ENCODE results near the gene KCNQ1OT1.

Gene KCNQ1OT1

GRCh38 chr11:2736577-2737225 lies 36.9 kb upstream of the KCNQ1OT1 start:
- DNase-seq: no peak

GRCh38 chr11:2735053-2735589 lies 35.3 kb upstream of the KCNQ1OT1 start:
- DNase-seq: no peak

GRCh38 chr11:2734181-2735052 lies 34.6 kb upstream of the KCNQ1OT1 start:
- no peak for DNase-seq

- DNase-seq: no peak
These were observed 33.3 kb upstream of the KCNQ1OT1 start for GRCh38 chr11:2732940-2733628.

- no peak for DNase-seq
These were observed 32.6 kb upstream of the KCNQ1OT1 start for GRCh38 chr11:2732261-2732939.

GRCh38 chr11:2731130-2732125 lies 31.6 kb upstream of the KCNQ1OT1 start:
- DNase-seq: no peak

GRCh38 chr11:2730272-2731129 lies 30.7 kb upstream of the KCNQ1OT1 start:
- DNase-seq: no peak

GRCh38 chr11:2729841-2730240 lies 30.0 kb upstream of the KCNQ1OT1 start:
- DNase-seq: no peak

GRCh38 chr11:2728663-2729332 lies 29.0 kb upstream of the KCNQ1OT1 start:
- DNase-seq: no peak

- DNase-seq: no peak
These were observed 28.4 kb upstream of the KCNQ1OT1 start for GRCh38 chr11:2728128-2728662.

- DNase-seq: no peak
These were observed 27.2 kb upstream of the KCNQ1OT1 start for GRCh38 chr11:2726964-2727363.

- no peak for DNase-seq
These were observed 25.8 kb upstream of the KCNQ1OT1 start for GRCh38 chr11:2725368-2726300.

- DNase-seq: no peak
These were observed 25.0 kb upstream of the KCNQ1OT1 start for GRCh38 chr11:2724653-2725367.

GRCh38 chr11:2724104-2724503 lies 24.3 kb upstream of the KCNQ1OT1 start:
- no peak for DNase-seq

GRCh38 chr11:2722955-2723354 lies 23.2 kb upstream of the KCNQ1OT1 start:
- DNase-seq: no peak

GRCh38 chr11:2721210-2721916 lies 21.6 kb upstream of the KCNQ1OT1 start:
- DNase-seq: no peak
